ENCODE measurements around the gene SFXN2. TPM values are rescaled to one million over a fixed set of nuclear protein-coding genes. Genes with fewer than 3 reads are reported as not detected.

The SFXN2 gene
- total RNA-seq, 1 experiment from 2014 or later: 21.2 TPM

DNA sequence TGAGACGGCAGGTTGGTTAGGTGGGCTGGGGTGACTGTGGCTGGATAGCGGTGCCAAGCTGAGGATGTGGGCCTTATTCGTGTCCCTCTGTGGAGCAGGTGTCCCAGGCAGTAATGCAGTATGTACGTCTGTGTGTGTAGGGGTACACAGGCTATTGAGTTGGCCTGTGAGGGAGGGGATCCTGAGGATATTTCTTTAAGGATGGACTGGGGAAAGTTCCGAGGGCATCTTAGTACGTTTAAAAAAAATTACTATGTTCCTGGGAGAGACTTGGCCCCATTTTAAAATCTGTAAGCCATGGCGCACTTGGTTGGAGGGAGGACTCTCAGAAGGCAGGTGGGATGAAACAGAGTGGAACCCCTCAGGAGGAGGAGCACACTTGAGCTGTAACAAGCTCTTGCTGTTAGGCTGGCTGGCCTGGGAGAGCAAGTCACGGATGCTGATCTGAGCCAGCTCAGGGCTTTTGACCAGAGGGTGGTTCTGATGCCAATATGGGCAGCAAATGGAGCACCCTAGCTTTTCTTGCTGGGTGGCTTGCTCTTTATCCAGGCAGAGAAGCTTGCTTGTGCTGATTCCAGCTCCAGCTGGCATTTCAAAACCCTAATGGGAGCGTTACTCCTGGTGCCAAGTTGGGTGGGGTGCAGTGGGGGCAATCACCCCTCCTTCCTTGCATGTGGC is 30.1 kb downstream of the SFXN2 start:
- BruUV-seq (replicated peaks): no TSS peak
- Mint-ChIP-seq H3K27ac (ENCODE audit: unreplicated experiment) (peak overlapping the region; percentile 96), H3K4me3 (ENCODE audit: low read depth, unreplicated experiment) (peak overlapping the region; percentile 96), H3K36me3 (ENCODE audit: insufficient read depth, unreplicated experiment) (peaks cover 23% of the 10 kb centered on the region), H3K4me1 (ENCODE audit: low read depth, unreplicated experiment) (peaks cover 15% of the 10 kb centered on the region), H3K27me3 (ENCODE audit: unreplicated experiment) (no peaks in the 10 kb centered on the region), H3K9me3 (ENCODE audit: low read depth, unreplicated experiment) (peaks cover 3% of the 10 kb centered on the region)
- DNase-seq: no peak
- CTCF ChIA-PET: no interaction called here
- TF ChIP-seq CTCF (IDR thresholded peaks at IDR 0.05; ENCODE audit: unreplicated experiment): no peak
- intact Hi-C loops (cut with micrococcal nuclease; ENCODE audit: unreplicated experiment): no loop called here

- CTCF ChIA-PET: interaction anchor here (0.5 kb wide), 1 partner anchor 28 kb away, joined by 3 read pairs; no protein-coding TSS in a partner anchor
- Mint-ChIP-seq H3K9me3 (ENCODE audit: low read depth, unreplicated experiment) (peaks cover 3% of the 10 kb centered on the region), H3K27ac (ENCODE audit: unreplicated experiment) (no peak overlapping the region), H3K36me3 (ENCODE audit: insufficient read depth, unreplicated experiment) (peaks cover 23% of the 10 kb centered on the region), H3K27me3 (ENCODE audit: unreplicated experiment) (no peaks in the 10 kb centered on the region), H3K4me1 (ENCODE audit: low read depth, unreplicated experiment) (peaks cover 15% of the 10 kb centered on the region), H3K4me3 (ENCODE audit: low read depth, unreplicated experiment) (peak overlapping the region; percentile 96)
- intact Hi-C loops (cut with micrococcal nuclease; ENCODE audit: unreplicated experiment): no loop called here
- no peak for DNase-seq
- no TSS peak for BruUV-seq (replicated peaks)
- TF ChIP-seq CTCF (IDR thresholded peaks at IDR 0.05; ENCODE audit: unreplicated experiment): no peak
These were observed 30.7 kb downstream of the SFXN2 start for GRCh38 chr10:102745157-102745556.

DNA sequence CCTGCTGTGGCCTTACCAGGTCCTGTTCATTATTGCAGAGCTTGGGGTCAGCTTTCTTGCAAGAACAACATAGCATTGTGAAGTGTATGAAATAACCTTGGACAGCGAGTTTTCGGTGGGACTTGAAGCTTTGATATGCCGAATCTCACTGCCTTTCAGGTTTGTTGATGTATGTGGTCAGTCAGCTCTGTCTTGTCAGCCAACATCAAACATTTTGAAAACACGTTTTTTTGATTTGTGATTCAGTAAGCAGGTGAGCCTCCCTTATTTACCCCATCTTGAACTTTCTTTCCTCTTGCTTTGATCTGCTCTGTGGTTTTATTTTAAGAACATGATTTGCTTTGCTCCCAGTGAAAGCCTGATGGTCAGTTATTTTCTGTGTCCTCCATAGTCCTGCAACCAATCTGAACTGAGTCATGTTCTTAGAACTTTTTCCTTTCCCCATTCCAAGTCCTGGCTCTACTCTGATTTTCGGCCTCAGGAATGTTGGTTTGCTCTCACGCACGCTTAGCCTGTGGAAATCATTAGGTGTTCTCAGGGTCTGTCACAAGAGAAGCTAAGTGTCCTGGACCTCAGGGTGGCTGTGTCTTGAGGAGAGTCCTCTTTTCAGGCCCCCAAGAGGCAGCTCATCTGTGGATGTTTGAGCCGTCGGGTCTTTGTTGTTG is 38.0 kb downstream of the SFXN2 start:
- no peak for DNase-seq
- H3K4me3 Mint-ChIP-seq (ENCODE audit: low read depth, unreplicated experiment): no peak overlapping the region
- intact Hi-C loops (cut with micrococcal nuclease; ENCODE audit: unreplicated experiment): no loop called here
- H3K4me1 Mint-ChIP-seq (ENCODE audit: low read depth, unreplicated experiment): no peaks in the 10 kb centered on the region
- H3K27me3 Mint-ChIP-seq (ENCODE audit: unreplicated experiment): no peaks in the 10 kb centered on the region
- H3K9me3 Mint-ChIP-seq (ENCODE audit: low read depth, unreplicated experiment): no peaks in the 10 kb centered on the region
- no TSS peak for BruUV-seq (replicated peaks)
- H3K36me3 Mint-ChIP-seq (ENCODE audit: insufficient read depth, unreplicated experiment): no peaks in the 10 kb centered on the region
- H3K27ac Mint-ChIP-seq (ENCODE audit: unreplicated experiment): no peak overlapping the region
- TF ChIP-seq CTCF (IDR thresholded peaks at IDR 0.05; ENCODE audit: unreplicated experiment): no peak
- CTCF ChIA-PET: interaction anchor here (0.9 kb wide), 1 partner anchor 83 kb away, joined by 3 read pairs; no protein-coding TSS in a partner anchor

GRCh38 chr10:102752934-102753664 is 38.7 kb downstream of the SFXN2 start:
- Mint-ChIP-seq H3K4me1 (ENCODE audit: low read depth, unreplicated experiment) (no peaks in the 10 kb centered on the region), H3K27me3 (ENCODE audit: unreplicated experiment) (no peaks in the 10 kb centered on the region), H3K9me3 (ENCODE audit: low read depth, unreplicated experiment) (no peaks in the 10 kb centered on the region), H3K4me3 (ENCODE audit: low read depth, unreplicated experiment) (no peak overlapping the region), H3K36me3 (ENCODE audit: insufficient read depth, unreplicated experiment) (no peaks in the 10 kb centered on the region), H3K27ac (ENCODE audit: unreplicated experiment) (no peak overlapping the region)
- BruUV-seq (replicated peaks): no TSS peak
- CTCF ChIA-PET: no interaction called here
- no peak for DNase-seq
- intact Hi-C loops (cut with micrococcal nuclease; ENCODE audit: unreplicated experiment): no loop called here
- no peak for TF ChIP-seq CTCF (IDR thresholded peaks at IDR 0.05; ENCODE audit: unreplicated experiment)
